Rectal smooth muscle tissue (tissue), 1 donor: ENCODE data around the gene ALDH1B1.

Experiments used
- H3K27ac ChIP-seq: one replicate; pipeline ENCODE4 v1.7.0; 2013; ENCODE audit warnings: low read depth, low read length, inconsistent platforms
- H3K27me3 ChIP-seq: one replicate; pipeline ENCODE4 v1.7.0; 2013; ENCODE audit warnings: low read length; ENCODE audit not compliant: control insufficient read depth, insufficient read depth
- H3K36me3 ChIP-seq: one replicate; pipeline ENCODE4 v1.7.0; 2013; ENCODE audit warnings: low read length; ENCODE audit not compliant: control insufficient read depth, insufficient read depth
- H3K4me1 ChIP-seq: one replicate; pipeline ENCODE4 v1.7.0; 2013; ENCODE audit warnings: low read length; ENCODE audit not compliant: control insufficient read depth, insufficient read depth
- H3K4me3 ChIP-seq: one replicate; pipeline ENCODE4 v1.7.0; 2013; ENCODE audit warnings: low read length
- H3K9ac ChIP-seq: one replicate; pipeline ENCODE4 v1.7.0; 2013; ENCODE audit warnings: low read length

Gene ALDH1B1

GRCh38 chr9:38382141-38382540 lies 10.4 kb upstream of the ALDH1B1 start:
- H3K4me3 ChIP-seq = no peak overlapping the region
- H3K36me3 ChIP-seq = no peaks in the 10 kb centered on the region
- no peak overlapping the region for H3K27ac ChIP-seq
- H3K9ac ChIP-seq = no peak overlapping the region
- no peaks in the 10 kb centered on the region for H3K4me1 ChIP-seq
- no peaks in the 10 kb centered on the region for H3K27me3 ChIP-seq

DNA sequence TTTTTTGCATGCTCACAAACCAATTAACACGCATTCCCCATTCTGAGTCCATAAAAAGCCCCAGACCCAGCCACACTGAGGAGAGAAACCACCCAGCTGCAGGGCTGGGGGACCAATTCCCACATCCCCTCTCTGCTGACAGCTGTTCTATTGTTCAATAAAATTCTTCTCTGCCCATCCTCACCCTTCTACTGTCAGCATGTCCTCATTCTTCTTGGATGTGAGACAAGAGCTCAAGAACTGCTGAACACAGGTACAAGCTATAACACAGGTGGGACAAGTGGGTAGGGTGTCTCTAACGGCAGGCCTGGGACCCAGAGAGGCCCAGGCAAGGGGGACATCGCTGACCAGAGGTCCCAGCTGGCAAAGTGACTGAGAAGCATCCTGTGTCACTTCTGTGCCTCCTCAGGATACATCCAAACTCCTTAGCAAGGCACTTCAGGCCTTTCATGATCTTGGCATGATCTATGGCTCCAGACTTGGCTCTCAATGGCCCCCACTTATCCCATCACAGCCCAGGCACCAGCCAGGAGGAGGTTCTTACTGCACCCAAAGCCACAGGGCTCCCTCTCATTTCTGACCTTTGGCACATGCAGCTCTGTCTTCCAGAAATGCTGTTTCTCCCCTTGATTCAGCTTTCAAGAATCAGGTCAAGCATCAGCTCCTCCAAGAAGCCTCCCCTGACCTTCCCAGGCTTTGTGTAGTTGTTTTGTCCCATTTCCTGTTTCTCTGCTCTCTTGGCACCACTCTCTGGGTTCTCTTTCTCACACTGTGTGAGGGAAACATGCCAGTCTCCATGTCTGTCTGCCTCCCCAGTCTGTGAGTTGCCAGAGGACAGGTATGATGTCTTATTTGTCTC lies 7.3 kb upstream of the ALDH1B1 start:
- Histone ChIP-seq H3K36me3 (no peaks in the 10 kb centered on the region), H3K27me3 (no peaks in the 10 kb centered on the region), H3K4me3 (no peak overlapping the region), H3K27ac (peak overlapping the region; percentile 21), H3K4me1 (peaks cover 14% of the 10 kb centered on the region), H3K9ac (no peak overlapping the region)

DNA sequence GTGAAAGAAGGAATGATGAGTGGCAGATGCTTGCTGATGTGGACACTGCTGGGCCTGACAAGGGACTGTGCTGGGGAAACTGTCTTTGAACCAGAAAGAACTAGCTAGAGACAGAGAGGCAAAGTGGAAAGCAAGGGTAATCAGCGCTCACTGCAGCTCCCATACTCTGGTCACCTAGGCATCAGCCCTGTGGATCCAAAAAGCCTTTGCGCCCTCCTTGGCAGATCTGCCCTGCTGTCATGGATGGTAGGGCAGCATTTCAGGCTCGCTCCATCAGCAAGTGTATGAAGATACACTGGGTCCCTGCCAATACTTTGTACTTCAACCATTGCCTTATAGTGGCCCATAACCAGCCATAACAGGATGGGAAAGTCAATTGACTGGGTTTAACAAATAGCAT lies 6.6 kb upstream of the ALDH1B1 start:
- Histone ChIP-seq H3K27me3 (no peaks in the 10 kb centered on the region), H3K4me1 (peaks cover 20% of the 10 kb centered on the region), H3K4me3 (no peak overlapping the region), H3K27ac (no peak overlapping the region), H3K9ac (no peak overlapping the region), H3K36me3 (no peaks in the 10 kb centered on the region)

GRCh38 chr9:38386319-38386895 lies 6.1 kb upstream of the ALDH1B1 start:
- Histone ChIP-seq H3K27ac (peak overlapping the region; percentile 27), H3K36me3 (no peaks in the 10 kb centered on the region), H3K27me3 (no peaks in the 10 kb centered on the region), H3K4me3 (no peak overlapping the region), H3K4me1 (peaks cover 24% of the 10 kb centered on the region), H3K9ac (no peak overlapping the region)

- Histone ChIP-seq H3K36me3 (no peaks in the 10 kb centered on the region), H3K4me1 (peaks cover 26% of the 10 kb centered on the region), H3K27ac (peak overlapping the region; percentile 94), H3K9ac (no peak overlapping the region), H3K4me3 (no peak overlapping the region), H3K27me3 (no peaks in the 10 kb centered on the region)
These were observed 5.4 kb upstream of the ALDH1B1 start for GRCh38 chr9:38387066-38387465.

DNA sequence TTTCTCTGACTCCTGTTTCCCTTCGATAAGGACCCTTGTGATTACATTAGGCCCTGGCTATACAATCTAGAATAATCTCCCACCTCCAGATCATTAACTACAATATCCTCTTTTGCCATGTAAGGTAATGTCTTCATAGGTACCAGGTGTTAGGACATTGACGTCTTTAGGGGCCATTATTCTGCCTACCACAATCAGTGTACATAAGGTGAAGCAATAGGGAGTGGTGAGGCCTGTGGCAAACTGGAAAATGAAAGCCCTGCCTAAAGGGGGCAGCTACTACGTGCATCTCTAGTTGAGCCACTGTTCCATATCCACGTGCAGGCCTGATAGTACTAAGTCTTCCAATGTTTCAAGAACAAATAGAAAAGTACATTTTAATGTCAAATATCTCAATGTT lies 4.8 kb upstream of the ALDH1B1 start:
- H3K4me1 ChIP-seq = peaks cover 28% of the 10 kb centered on the region
- no peaks in the 10 kb centered on the region for H3K36me3 ChIP-seq
- no peaks in the 10 kb centered on the region for H3K27me3 ChIP-seq
- H3K9ac ChIP-seq = no peak overlapping the region
- peak overlapping the region; percentile 94 for H3K27ac ChIP-seq
- H3K4me3 ChIP-seq = no peak overlapping the region

GRCh38 chr9:38388283-38389223 lies 3.9 kb upstream of the ALDH1B1 start:
- H3K4me3 ChIP-seq = no peak overlapping the region
- no peak overlapping the region for H3K9ac ChIP-seq
- H3K4me1 ChIP-seq = peaks cover 32% of the 10 kb centered on the region
- H3K27ac ChIP-seq = peak overlapping the region; percentile 94
- no peaks in the 10 kb centered on the region for H3K27me3 ChIP-seq
- no peaks in the 10 kb centered on the region for H3K36me3 ChIP-seq

- Histone ChIP-seq H3K9ac (no peak overlapping the region), H3K27ac (peak overlapping the region; percentile 94)
These were observed 3.2 kb upstream of the ALDH1B1 start for GRCh38 chr9:38389313-38389712.

DNA sequence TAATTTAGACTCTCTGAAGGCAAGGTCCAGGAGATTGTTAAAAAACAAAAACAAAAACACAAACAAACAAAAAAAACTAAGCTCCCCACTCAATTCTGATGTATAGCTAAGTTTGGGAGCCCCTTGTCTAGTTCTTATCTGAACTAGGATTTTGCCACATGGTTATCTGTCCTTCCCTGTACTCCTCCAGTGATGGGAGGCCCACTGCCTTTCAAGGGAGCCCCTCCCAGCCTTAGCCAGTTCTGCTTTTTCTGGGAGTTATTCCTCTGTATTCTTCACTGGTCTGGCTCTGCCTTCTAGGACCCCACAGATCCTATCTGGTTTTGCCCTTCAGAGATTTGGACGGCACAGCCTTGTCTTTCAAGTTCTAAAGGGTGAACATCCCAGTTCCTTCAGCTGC lies 2.1 kb upstream of the ALDH1B1 start:
- Histone ChIP-seq H3K4me1 (peaks cover 32% of the 10 kb centered on the region), H3K27ac (peak overlapping the region; percentile 94), H3K9ac (no peak overlapping the region), H3K27me3 (no peaks in the 10 kb centered on the region), H3K36me3 (no peaks in the 10 kb centered on the region), H3K4me3 (no peak overlapping the region)

More at GRCh38 chr9:38389313-38389712, 3.2 kb upstream of the ALDH1B1 start:
- Histone ChIP-seq H3K36me3 (no peaks in the 10 kb centered on the region), H3K4me1 (peaks cover 32% of the 10 kb centered on the region), H3K4me3 (no peak overlapping the region), H3K27me3 (no peaks in the 10 kb centered on the region)

- H3K27ac ChIP-seq = peak overlapping the region; percentile 94
- peaks cover 32% of the 10 kb centered on the region for H3K4me1 ChIP-seq
- H3K27me3 ChIP-seq = no peaks in the 10 kb centered on the region
- no peak overlapping the region for H3K9ac ChIP-seq
- no peak overlapping the region for H3K4me3 ChIP-seq
- no peaks in the 10 kb centered on the region for H3K36me3 ChIP-seq
These were observed 1.7 kb upstream of the ALDH1B1 start for GRCh38 chr9:38390851-38391250.

DNA sequence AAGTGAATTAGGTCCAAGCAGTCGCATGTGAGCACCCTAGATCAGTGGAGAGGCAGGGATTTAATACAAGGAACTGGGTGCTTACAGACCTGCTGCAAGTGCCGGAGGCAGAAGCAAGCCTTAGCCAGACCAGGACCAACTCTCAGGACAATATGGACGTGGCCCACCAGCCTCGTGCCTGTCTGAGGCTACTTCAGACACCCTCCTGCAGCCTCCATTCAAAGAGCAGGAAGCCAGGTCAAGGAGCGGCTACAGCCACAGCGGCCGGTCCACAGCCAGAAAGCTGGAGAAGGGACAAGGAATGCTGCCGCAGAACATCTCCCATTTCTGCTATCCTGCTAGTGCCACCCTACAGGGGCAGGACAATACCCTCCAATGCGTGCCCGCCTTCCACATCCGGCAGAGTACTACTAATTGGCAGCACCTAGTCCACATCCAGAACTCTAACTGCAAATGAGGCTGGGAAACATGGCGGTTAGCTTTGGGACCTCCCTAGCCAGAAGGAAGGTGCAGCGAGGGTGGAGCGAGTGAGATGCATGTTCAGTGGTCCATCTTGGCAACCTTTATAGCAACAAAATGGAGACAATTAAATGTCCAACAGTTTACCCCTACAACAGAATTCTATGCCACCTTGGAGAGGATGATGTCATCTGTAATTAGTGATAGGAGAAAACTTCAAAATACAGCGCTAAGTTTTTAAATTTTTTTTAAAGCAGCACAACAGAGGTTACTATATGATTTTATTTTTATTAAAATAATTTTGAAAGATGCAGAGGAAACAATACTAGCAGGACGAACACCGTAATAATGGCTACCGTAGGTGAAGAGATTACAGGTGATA lies 1.0 kb upstream of the ALDH1B1 start:
- Histone ChIP-seq H3K4me3 (no peak overlapping the region), H3K27me3 (no peaks in the 10 kb centered on the region), H3K27ac (peak overlapping the region; percentile 94), H3K9ac (no peak overlapping the region), H3K4me1 (peaks cover 32% of the 10 kb centered on the region), H3K36me3 (peaks cover 5% of the 10 kb centered on the region)
